Spleen (tissue), 7 donors: ENCODE measurements around the gene KCNQ1.

Experiments used
- POLR2A ChIP-seq, 3 donors: fragments of 450-650 bp; IDR thresholded peaks; one replicate each; pipeline ENCODE4 v1.5.1; 2017; ENCODE audit warnings: antibody characterized with exemption in 3 of 3, mild to moderate bottlenecking in 1 of 3
- TF ChIP-seq, protein P1 (sequence below), 11 experiments: fragments of 200-600 bp in 7 of 11; fragments of 450-650 bp in 4 of 11; sonication (generic) in 4 of 11; IDR thresholded peaks in 8 of 11; conservative IDR thresholded peaks in 3 of 11; 1 replicate in 7 of 11; 2 replicates in 4 of 11; pipeline versions ENCODE4 v1.4.0 to v1.8.0; 2016 to 2021; ENCODE audit warnings: antibody characterized with exemption in 11 of 11, inconsistent platforms in 4 of 11, mild to moderate bottlenecking in 1 of 11
- donor health status: DM: no; HTN: no; CAD: no; lungs with moderate emphysema.
- donor health status: DM: no; HTN: no; CAD: no.
- donor health status: DM: no; HTN: no; CAD: no.

DNA sequence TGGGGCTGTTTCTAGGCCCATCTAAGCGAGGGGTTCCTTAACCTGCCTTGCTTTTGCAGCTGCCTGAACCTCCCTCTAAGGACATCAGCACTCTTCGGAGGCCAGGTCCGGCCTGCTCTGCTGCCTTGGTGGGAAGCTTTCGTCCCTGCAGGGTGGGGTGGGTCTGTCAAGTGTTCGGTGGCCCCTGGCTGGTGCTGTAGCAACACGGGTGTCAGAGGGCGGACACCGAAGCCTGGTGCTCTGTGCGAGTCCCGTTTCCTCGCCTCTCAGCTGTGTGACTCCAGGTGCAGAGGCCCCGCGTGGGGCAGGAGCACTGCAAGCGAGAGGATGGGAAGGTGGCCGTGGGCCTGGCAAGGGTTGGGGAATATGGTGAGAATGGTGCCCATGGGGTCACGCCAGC lies 376.2 kb downstream of the KCNQ1 start:
- no peak for TF ChIP-seq POLR2A (IDR thresholded peaks at IDR 0.05)
- TF ChIP-seq, protein P1, sequence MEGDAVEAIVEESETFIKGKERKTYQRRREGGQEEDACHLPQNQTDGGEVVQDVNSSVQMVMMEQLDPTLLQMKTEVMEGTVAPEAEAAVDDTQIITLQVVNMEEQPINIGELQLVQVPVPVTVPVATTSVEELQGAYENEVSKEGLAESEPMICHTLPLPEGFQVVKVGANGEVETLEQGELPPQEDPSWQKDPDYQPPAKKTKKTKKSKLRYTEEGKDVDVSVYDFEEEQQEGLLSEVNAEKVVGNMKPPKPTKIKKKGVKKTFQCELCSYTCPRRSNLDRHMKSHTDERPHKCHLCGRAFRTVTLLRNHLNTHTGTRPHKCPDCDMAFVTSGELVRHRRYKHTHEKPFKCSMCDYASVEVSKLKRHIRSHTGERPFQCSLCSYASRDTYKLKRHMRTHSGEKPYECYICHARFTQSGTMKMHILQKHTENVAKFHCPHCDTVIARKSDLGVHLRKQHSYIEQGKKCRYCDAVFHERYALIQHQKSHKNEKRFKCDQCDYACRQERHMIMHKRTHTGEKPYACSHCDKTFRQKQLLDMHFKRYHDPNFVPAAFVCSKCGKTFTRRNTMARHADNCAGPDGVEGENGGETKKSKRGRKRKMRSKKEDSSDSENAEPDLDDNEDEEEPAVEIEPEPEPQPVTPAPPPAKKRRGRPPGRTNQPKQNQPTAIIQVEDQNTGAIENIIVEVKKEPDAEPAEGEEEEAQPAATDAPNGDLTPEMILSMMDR (IDR thresholded peaks at IDR 0.05 in 8 of 11, conservative IDR thresholded peaks at IDR 0.05 in 3 of 11), result no peak
